ENCODE data around the gene FAHD2A. TPM values are rescaled to one million over a fixed set of nuclear protein-coding genes. Genes with fewer than 3 reads are reported as not detected.

The FAHD2A gene
- total RNA-seq, 4 donors from 2014 or later = 22.8 to 36.2 (median 23.6) TPM

- WGBS, 2 donors = 88 to 96% methylated on average over 8 to 11 of the region's 11 CpGs
Measured at GRCh38 chr2:95390881-95391321, 11.6 kb upstream of the FAHD2A start.

GRCh38 chr2:95391641-95392310, 10.7 kb upstream of the FAHD2A start:
- H3K4me3 ChIP-seq (ENCODE audit: low read depth, poor library complexity, severe bottlenecking) = no peak overlapping the region
- intact Hi-C loops (cut with DNase I; ENCODE audit: low total_unique reads) = no loop called here
- TF ChIP-seq POLR2A (IDR thresholded peaks at IDR 0.05) (no peak), CTCF (IDR thresholded peaks at IDR 0.05) (no peak)
- DNase-seq (ENCODE audit: low spot score in 2 of 2) = peak in 1 of 2 donors; percentile 57
- 67 to 77% methylated on average over 7 to 8 of the region's 8 CpGs for WGBS, 2 donors

More at GRCh38 chr2:95390881-95391321, 11.6 kb upstream of the FAHD2A start:
- no peak for TF ChIP-seq POLR2A (IDR thresholded peaks at IDR 0.05)
- TF ChIP-seq CTCF (IDR thresholded peaks at IDR 0.05) = no peak
- no peak overlapping the region for H3K4me3 ChIP-seq (ENCODE audit: low read depth, poor library complexity, severe bottlenecking)
- no peak for DNase-seq (ENCODE audit: low spot score in 2 of 2)
- intact Hi-C loops (cut with DNase I; ENCODE audit: low total_unique reads) = no loop called here

GRCh38 chr2:95392320-95392719, 10.2 kb upstream of the FAHD2A start:
- no peak overlapping the region for H3K4me3 ChIP-seq (ENCODE audit: low read depth, poor library complexity, severe bottlenecking)
- intact Hi-C loops (cut with DNase I; ENCODE audit: low total_unique reads) = no loop called here
- no peak for TF ChIP-seq CTCF (IDR thresholded peaks at IDR 0.05)
- TF ChIP-seq POLR2A (IDR thresholded peaks at IDR 0.05) = no peak
- 87 to 89% methylated on average over 6 of the region's 6 CpGs for WGBS, 2 donors
- peak in 1 of 2 donors; percentile 62 for DNase-seq (ENCODE audit: low spot score in 2 of 2)

- no peak overlapping the region for H3K4me3 ChIP-seq (ENCODE audit: low read depth, poor library complexity, severe bottlenecking)
- TF ChIP-seq POLR2A (IDR thresholded peaks at IDR 0.05) (no peak), CTCF (IDR thresholded peaks at IDR 0.05) (no peak)
- intact Hi-C loops (cut with DNase I; ENCODE audit: low total_unique reads) = no loop called here
- no peak for DNase-seq (ENCODE audit: low spot score in 2 of 2)
- WGBS, 2 donors = 89 to 92% methylated on average over 8 of the region's 8 CpGs
Measured at GRCh38 chr2:95392730-95393455, 9.6 kb upstream of the FAHD2A start.

- DNase-seq (ENCODE audit: low spot score in 2 of 2) = no peak
- no peak overlapping the region for H3K4me3 ChIP-seq (ENCODE audit: low read depth, poor library complexity, severe bottlenecking)
- TF ChIP-seq POLR2A (IDR thresholded peaks at IDR 0.05) = no peak
- TF ChIP-seq CTCF (IDR thresholded peaks at IDR 0.05) = no peak
- WGBS, 2 donors = 88 to 93% methylated on average over 6 of the region's 6 CpGs
- intact Hi-C loops (cut with DNase I; ENCODE audit: low total_unique reads) = no loop called here
Measured at GRCh38 chr2:95393901-95394300, 8.6 kb upstream of the FAHD2A start.

Data from lower leg skin (tissue), 4 donors.